Limb (tissue), 2 donors: ENCODE data around the gene SURF2.

Experiments
- DNase-seq, 2 donors: peaks; one replicate each; pipeline ENCODE4 v3.0.0-alpha.2; 2016; ENCODE audit errors: extremely low spot score in 2 of 2

SURF2 gene

DNA sequence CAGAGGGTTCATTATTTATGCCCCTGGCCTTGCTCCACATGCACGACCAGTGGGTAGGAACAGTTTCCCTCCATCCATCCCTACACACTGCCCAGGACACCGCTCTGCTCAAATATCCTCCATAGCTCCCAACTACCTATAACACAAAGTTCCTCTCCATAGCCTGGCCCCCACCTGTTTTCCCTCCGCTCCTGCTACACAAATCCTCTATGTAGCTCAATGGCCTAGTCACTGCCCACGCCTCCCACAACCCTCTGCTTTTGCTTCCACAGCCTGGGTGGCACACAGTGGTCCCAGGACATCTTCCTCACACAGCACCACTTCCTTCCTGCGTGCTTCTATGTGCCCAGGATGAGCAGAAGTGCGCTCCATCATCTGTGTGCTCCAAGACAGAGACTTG is 41.0 kb downstream of the SURF2 start:
- no peak for DNase-seq

- no peak for DNase-seq
Measured at GRCh38 chr9:133397895-133398294, 41.5 kb downstream of the SURF2 start.

DNA sequence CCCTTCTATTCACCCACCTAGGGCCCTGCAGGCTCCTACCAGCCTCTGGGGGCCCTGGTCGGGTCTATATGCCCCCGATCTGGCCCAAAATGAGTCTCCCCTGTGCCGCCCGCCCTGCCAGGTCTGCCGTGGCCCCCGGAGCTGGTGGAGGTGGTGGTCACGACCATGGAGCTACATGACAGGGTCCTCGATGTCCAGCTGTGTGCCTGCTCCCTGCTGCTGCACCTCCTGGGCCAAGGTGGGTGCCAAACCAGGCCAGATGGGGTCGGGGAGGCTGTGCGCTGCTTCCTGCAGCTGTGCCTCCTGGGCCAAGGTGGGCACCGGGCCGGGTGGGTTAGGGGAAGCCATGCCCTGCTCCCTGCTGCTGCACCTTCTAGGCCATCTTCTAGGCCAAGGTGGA is 43.9 kb downstream of the SURF2 start:
- DNase-seq = no peak

- no peak for DNase-seq
Measured at GRCh38 chr9:133401588-133401987, 45.2 kb downstream of the SURF2 start.

GRCh38 chr9:133402689-133403088 is 46.3 kb downstream of the SURF2 start:
- no peak for DNase-seq

DNA sequence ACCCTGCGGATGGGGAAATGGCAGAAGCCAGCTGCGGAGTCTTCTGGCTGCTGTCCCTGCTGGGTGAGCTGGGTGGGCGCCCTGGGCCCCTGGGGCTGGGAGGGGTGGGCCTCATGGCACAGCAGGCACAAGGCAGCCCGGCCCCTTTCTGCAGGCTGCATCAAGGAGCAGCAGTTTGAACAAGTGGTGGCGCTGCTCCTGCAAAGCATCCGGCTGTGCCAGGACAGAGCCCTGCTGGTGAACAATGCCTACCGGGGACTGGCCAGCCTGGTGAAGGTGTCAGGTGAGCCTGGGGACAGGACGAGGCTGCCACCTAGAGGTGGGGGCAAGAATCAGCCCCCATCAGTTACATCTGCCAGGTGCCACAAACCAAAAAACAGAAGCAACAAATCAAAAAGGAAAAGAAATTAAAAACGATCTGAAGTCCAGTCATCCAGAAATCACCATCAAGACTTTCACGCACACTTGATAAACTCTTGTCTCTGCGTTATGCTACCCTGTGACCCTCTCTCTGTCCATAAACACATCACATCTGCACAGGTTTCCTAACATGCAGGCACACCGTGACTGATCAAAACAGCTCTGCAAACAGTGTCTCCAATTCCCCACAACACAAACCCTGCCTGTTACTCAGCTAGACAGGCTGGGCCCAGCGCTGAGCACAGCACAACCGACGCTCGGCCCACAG is 47.6 kb downstream of the SURF2 start:
- DNase-seq = no peak

GRCh38 chr9:133404454-133405002 is 48.2 kb downstream of the SURF2 start:
- no peak for DNase-seq

DNA sequence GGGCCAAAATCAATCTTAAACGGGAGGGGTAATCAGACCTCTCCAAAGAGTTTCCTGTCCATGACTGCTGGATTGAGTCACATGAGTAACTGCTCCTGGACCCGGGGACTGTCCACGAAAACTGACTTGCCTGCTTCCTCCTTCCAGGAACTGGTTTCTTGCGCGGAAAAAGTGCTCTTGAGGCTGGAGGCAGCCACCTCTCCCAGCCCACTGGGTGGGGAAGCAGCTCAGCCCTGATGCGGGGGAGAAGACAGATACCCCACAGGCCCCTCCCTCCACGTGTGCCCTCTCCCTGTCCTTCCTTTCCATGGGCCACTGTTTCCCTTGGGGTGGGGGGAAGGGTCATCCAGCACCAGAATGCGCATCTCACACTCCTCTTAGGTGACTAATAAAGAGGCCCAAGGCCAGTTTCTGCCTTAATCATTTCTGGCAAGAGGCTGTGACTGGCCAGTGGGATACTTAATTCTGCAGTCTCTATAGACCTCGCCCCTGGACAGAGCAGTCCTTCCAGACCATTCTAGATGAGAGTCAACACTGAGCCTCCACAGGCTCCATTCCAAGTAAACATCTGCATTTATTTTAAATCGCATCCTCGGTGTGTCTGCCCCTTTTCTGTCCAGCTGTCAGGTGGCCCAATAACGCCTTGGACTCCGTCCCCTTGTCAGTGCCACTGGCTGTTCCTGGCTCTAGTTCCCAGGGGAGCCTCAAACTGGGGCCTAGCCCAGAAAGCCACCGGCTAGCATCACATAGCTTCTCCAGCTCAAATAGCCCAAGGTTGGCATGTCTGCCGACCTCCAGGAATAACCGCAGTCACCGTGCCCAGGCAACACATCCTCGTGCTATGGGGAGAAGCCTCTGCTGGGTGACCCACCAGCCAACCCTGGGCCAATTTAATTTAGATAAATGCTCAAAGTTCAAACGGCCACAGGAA is 49.4 kb downstream of the SURF2 start:
- DNase-seq = no peak

DNA sequence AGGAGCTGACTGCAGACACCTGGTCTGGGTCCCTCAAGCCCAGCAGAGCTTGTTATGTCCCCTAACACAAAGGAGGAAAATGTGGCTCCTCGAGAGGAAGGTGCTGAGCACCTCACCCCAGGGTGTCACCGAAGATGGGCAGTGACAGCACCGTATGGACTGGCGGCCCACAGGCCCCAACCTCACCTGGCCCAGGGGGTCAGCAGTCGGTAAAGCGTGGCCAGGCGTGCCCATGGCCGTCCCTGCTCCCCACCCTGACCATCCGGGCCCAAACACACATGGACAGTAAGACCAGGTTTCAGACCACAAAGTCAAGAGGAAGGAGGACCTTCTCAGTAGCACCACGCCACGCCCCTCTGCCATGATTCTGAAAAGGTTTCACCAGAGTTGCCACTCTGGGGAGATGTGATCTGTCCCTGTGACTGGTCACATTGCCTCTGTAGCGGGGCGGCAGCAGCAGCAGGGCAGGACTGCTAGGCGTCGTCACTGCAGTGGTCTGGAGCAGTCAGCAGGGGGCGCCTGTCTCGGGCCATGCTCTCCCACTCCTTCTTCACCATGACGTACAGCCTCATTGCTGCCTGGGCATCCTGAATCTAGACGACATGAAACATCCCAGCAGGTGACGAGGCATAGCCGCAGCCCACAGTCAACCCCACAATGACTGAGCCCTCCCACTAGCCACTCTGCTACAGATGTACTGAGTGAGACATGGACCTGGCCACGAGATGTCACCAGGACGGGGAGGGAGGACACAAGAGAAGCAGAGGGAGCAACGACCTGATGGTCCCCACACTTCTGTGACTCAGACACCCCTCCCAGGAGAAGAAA is 50.3 kb downstream of the SURF2 start:
- peak; percentile 66 to 82 for DNase-seq

GRCh38 chr9:133408042-133408441 is 51.7 kb downstream of the SURF2 start:
- DNase-seq = no peak
